ENCODE data around the gene EVX2. TPM values are rescaled to one million over a fixed set of nuclear protein-coding genes. Genes with fewer than 3 reads are reported as not detected.

EVX2 gene
- total and polyA plus RNA-seq, 4 donors = not detected

DNA sequence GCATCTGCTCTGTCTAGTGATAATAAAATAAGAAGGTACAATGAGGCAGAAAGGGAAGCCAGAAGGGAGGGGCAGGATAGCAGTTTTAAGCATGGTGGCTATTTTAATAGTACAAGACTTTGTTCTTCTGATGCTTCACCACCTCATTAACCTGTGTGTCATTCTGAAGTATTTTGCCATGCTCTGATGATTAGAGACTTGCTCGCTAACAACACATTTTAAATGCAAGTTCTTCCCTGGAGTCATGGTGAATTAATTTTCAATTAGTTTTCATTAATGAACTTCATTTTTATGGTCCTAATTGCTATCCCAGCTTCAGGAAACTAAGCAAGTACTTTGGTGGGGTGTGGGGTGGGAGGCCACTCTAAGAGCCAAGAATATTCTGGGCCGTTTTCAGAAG is 56.0 kb downstream of the EVX2 start:
- TF ChIP-seq HNF4A (conservative IDR thresholded peaks at IDR 0.05) (no peak), SP1 (IDR thresholded peaks at IDR 0.05) (no peak), JUND (IDR thresholded peaks at IDR 0.05) (no peak), EGR1 (IDR thresholded peaks at IDR 0.05; ENCODE audit: low read depth in 2 of 2) (no peak), TAF1 (conservative IDR thresholded peaks at IDR 0.05) (no peak), GABPA (IDR thresholded peaks at IDR 0.05 in 1 of 2, conservative IDR thresholded peaks at IDR 0.05 in 1 of 2) (no peak), FOXA2 (IDR thresholded peaks at IDR 0.05) (no peak), HNF4G (IDR thresholded peaks at IDR 0.05) (no peak), NR2F2 (IDR thresholded peaks at IDR 0.05) (no peak), FOXA1 (IDR thresholded peaks at IDR 0.05) (no peak), RXRA (IDR thresholded peaks at IDR 0.05) (no peak), RAD21 (IDR thresholded peaks at IDR 0.05) (no peak), YY1 (IDR thresholded peaks at IDR 0.05) (no peak)
- TF ChIP-seq, protein P1, sequence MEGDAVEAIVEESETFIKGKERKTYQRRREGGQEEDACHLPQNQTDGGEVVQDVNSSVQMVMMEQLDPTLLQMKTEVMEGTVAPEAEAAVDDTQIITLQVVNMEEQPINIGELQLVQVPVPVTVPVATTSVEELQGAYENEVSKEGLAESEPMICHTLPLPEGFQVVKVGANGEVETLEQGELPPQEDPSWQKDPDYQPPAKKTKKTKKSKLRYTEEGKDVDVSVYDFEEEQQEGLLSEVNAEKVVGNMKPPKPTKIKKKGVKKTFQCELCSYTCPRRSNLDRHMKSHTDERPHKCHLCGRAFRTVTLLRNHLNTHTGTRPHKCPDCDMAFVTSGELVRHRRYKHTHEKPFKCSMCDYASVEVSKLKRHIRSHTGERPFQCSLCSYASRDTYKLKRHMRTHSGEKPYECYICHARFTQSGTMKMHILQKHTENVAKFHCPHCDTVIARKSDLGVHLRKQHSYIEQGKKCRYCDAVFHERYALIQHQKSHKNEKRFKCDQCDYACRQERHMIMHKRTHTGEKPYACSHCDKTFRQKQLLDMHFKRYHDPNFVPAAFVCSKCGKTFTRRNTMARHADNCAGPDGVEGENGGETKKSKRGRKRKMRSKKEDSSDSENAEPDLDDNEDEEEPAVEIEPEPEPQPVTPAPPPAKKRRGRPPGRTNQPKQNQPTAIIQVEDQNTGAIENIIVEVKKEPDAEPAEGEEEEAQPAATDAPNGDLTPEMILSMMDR (IDR thresholded peaks at IDR 0.05; ENCODE audit: low read depth, low read length, missing input control) = no peak
- TF ChIP-seq, protein P2, sequence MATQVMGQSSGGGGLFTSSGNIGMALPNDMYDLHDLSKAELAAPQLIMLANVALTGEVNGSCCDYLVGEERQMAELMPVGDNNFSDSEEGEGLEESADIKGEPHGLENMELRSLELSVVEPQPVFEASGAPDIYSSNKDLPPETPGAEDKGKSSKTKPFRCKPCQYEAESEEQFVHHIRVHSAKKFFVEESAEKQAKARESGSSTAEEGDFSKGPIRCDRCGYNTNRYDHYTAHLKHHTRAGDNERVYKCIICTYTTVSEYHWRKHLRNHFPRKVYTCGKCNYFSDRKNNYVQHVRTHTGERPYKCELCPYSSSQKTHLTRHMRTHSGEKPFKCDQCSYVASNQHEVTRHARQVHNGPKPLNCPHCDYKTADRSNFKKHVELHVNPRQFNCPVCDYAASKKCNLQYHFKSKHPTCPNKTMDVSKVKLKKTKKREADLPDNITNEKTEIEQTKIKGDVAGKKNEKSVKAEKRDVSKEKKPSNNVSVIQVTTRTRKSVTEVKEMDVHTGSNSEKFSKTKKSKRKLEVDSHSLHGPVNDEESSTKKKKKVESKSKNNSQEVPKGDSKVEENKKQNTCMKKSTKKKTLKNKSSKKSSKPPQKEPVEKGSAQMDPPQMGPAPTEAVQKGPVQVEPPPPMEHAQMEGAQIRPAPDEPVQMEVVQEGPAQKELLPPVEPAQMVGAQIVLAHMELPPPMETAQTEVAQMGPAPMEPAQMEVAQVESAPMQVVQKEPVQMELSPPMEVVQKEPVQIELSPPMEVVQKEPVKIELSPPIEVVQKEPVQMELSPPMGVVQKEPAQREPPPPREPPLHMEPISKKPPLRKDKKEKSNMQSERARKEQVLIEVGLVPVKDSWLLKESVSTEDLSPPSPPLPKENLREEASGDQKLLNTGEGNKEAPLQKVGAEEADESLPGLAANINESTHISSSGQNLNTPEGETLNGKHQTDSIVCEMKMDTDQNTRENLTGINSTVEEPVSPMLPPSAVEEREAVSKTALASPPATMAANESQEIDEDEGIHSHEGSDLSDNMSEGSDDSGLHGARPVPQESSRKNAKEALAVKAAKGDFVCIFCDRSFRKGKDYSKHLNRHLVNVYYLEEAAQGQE (IDR thresholded peaks at IDR 0.05) = no peak
- TF ChIP-seq, protein P3, sequence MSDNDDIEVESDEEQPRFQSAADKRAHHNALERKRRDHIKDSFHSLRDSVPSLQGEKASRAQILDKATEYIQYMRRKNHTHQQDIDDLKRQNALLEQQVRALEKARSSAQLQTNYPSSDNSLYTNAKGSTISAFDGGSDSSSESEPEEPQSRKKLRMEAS (IDR thresholded peaks at IDR 0.05) = no peak
- TF ChIP-seq, protein P4, sequence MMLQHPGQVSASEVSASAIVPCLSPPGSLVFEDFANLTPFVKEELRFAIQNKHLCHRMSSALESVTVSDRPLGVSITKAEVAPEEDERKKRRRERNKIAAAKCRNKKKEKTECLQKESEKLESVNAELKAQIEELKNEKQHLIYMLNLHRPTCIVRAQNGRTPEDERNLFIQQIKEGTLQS (IDR thresholded peaks at IDR 0.05) = no peak
- TF ChIP-seq, protein P5, sequence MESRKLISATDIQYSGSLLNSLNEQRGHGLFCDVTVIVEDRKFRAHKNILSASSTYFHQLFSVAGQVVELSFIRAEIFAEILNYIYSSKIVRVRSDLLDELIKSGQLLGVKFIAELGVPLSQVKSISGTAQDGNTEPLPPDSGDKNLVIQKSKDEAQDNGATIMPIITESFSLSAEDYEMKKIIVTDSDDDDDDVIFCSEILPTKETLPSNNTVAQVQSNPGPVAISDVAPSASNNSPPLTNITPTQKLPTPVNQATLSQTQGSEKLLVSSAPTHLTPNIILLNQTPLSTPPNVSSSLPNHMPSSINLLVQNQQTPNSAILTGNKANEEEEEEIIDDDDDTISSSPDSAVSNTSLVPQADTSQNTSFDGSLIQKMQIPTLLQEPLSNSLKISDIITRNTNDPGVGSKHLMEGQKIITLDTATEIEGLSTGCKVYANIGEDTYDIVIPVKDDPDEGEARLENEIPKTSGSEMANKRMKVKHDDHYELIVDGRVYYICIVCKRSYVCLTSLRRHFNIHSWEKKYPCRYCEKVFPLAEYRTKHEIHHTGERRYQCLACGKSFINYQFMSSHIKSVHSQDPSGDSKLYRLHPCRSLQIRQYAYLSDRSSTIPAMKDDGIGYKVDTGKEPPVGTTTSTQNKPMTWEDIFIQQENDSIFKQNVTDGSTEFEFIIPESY (IDR thresholded peaks at IDR 0.05) = no peak
- H3K27ac ChIP-seq (ENCODE audit: low read depth in 1 of 2, low read length in 2 of 2) = no peak overlapping the region
- WGBS = 79% methylated on average over 2 of the region's 2 CpGs
- no peaks in the 10 kb centered on the region for H3K36me3 ChIP-seq (ENCODE audit: control insufficient read depth in 4 of 4, insufficient read depth in 3 of 4, low read depth in 1 of 4, low read length in 3 of 4)
- H3K27me3 ChIP-seq (ENCODE audit: control insufficient read depth in 4 of 4, insufficient read depth in 4 of 4, low read length in 3 of 4) = peaks cover 0 to 2% (median 0%) of the 10 kb centered on the region in 4 donors
- H3K4me3 ChIP-seq (ENCODE audit: low read depth in 1 of 3, low read length in 3 of 3) = no peak overlapping the region
- H3K4me1 ChIP-seq (ENCODE audit: control insufficient read depth in 4 of 4, insufficient read depth in 4 of 4, low read length in 3 of 4) = no peaks in the 10 kb centered on the region
- DNase-seq (ENCODE audit: low spot score) = no peak
- no peak overlapping the region for H3K9ac ChIP-seq (ENCODE audit: low read depth in 1 of 2, low read length in 2 of 2)
- H3K9me3 ChIP-seq (ENCODE audit: control insufficient read depth in 4 of 4, low read length in 3 of 4) = no peaks in the 10 kb centered on the region

Other genes starting within 250 kb of the EVX2 start
- 10 to 100 TPM; 17.3 to 25.2 TPM for gene LNPK, start 81.7 kb downstream of the EVX2 start, total RNA-seq
- gene LNPK, start 81.7 kb downstream of the EVX2 start, polyA plus RNA-seq = 1 to 10 TPM; 5.5 to 5.7 TPM
- not detected for gene HOXD13, start 8.8 kb upstream of the EVX2 start, total RNA-seq
- gene HOXD13, start 8.8 kb upstream of the EVX2 start, polyA plus RNA-seq = not detected
- not detected for gene HOXD12, start 15.8 kb upstream of the EVX2 start, total RNA-seq
- gene HOXD12, start 15.8 kb upstream of the EVX2 start, polyA plus RNA-seq = not detected
- not detected for gene HOXD11, start 23.3 kb upstream of the EVX2 start, total RNA-seq
- not detected for gene HOXD11, start 23.3 kb upstream of the EVX2 start, polyA plus RNA-seq
- not detected for gene HOXD10, start 32.8 kb upstream of the EVX2 start, total RNA-seq
- not detected for gene HOXD10, start 32.8 kb upstream of the EVX2 start, polyA plus RNA-seq
- not detected for gene HOXD9, start 38.8 kb upstream of the EVX2 start, total RNA-seq
- under 1 TPM in 1 of 2 donors, not detected in 1; 0.07 TPM for gene HOXD9, start 38.8 kb upstream of the EVX2 start, polyA plus RNA-seq
- gene HOXD8, start 45.7 kb upstream of the EVX2 start, total RNA-seq = under 1 TPM; 0.08 to 0.19 TPM
- gene HOXD8, start 45.7 kb upstream of the EVX2 start, polyA plus RNA-seq = under 1 TPM in 1 of 2 donors, not detected in 1; 0.06 TPM
- not detected for gene HOXD4, start 67.6 kb upstream of the EVX2 start, total RNA-seq
- gene HOXD4, start 67.6 kb upstream of the EVX2 start, polyA plus RNA-seq = not detected
- not detected for gene HOXD3, start 73.3 kb upstream of the EVX2 start, total RNA-seq
- gene HOXD3, start 73.3 kb upstream of the EVX2 start, polyA plus RNA-seq = not detected
- gene HOXD1, start 104.7 kb upstream of the EVX2 start, total RNA-seq = not detected
- gene HOXD1, start 104.7 kb upstream of the EVX2 start, polyA plus RNA-seq = not detected
- 10 to 100 TPM; 11.8 to 12.1 TPM for gene MTX2, start 185.5 kb upstream of the EVX2 start, total RNA-seq
- gene MTX2, start 185.5 kb upstream of the EVX2 start, polyA plus RNA-seq = 10 to 100 TPM; 13.3 to 23.5 TPM

Measured in liver (tissue), 9 donors.